Central memory CD8-positive, alpha-beta T cell (primary cell): ENCODE results near the gene SDCCAG8.
"Not testable (repeated sequence)": the region's sequence is repeated elsewhere in the genome, so short reads cannot be mapped to it uniquely, and the experiment has no call there.

ENCODE experiments used
- ATAC-seq: fragments of 150-1000 bp; cut with Tn5 transposase; replicated peaks from 2 replicates; pipeline ENCODE4 v1.10.0; 2022; ENCODE audit warnings: mild to moderate bottlenecking, moderate FRiP score, moderate number of reproducible peaks; ENCODE audit not compliant: poor library complexity, severe bottlenecking; ENCODE audit errors: extremely low read depth
- DNase-seq, 2 donors: peaks; one replicate each; pipeline ENCODE4 v3.0.0; 2021; ENCODE audit warnings: low spot score in 2 of 2
- H3K27ac Mint-ChIP-seq: one replicate; pipeline ENCODE4 v1.8.0; 2022; ENCODE audit warnings: low read depth, mild to moderate bottlenecking, moderate library complexity, mixed read lengths
- H3K27me3 Mint-ChIP-seq: one replicate; pipeline ENCODE4 v1.8.0; 2022; ENCODE audit warnings: mixed read lengths
- H3K36me3 Mint-ChIP-seq: one replicate; pipeline ENCODE4 v1.8.0; 2022; ENCODE audit warnings: mild to moderate bottlenecking, moderate library complexity, mixed read lengths; ENCODE audit not compliant: insufficient read depth
- H3K4me1 Mint-ChIP-seq: one replicate; pipeline ENCODE4 v1.8.0; 2022; ENCODE audit warnings: mixed read lengths
- H3K4me3 Mint-ChIP-seq: one replicate; pipeline ENCODE4 v1.8.0; 2022; ENCODE audit warnings: mild to moderate bottlenecking, moderate library complexity, mixed read lengths
- H3K9me3 Mint-ChIP-seq: one replicate; pipeline ENCODE4 v1.8.0; 2022; ENCODE audit warnings: mixed read lengths

The SDCCAG8 gene

GRCh38 chr1:243325305-243325890 lies 69.6 kb downstream of the SDCCAG8 start:
- no peaks in the 10 kb centered on the region for H3K9me3 Mint-ChIP-seq
- ATAC-seq (no peak), DNase-seq (no peak)
- H3K27me3 Mint-ChIP-seq, result no peaks in the 10 kb centered on the region
- no peak overlapping the region for H3K4me3 Mint-ChIP-seq
- no peak overlapping the region for H3K27ac Mint-ChIP-seq
- peaks cover under 1% of the 10 kb centered on the region for H3K36me3 Mint-ChIP-seq
- H3K4me1 Mint-ChIP-seq, result no peaks in the 10 kb centered on the region

- Mint-ChIP-seq H3K4me1 (no peaks in the 10 kb centered on the region), H3K9me3 (no peaks in the 10 kb centered on the region), H3K36me3 (peaks cover 14% of the 10 kb centered on the region), H3K27ac (no peak overlapping the region), H3K4me3 (no peak overlapping the region), H3K27me3 (no peaks in the 10 kb centered on the region)
- ATAC-seq (no peak), DNase-seq (no peak)
Measured at GRCh38 chr1:243332440-243332839, 76.6 kb downstream of the SDCCAG8 start.

GRCh38 chr1:243335292-243335691 lies 79.5 kb downstream of the SDCCAG8 start:
- Mint-ChIP-seq H3K9me3 (no peaks in the 10 kb centered on the region), H3K36me3 (peaks cover 14% of the 10 kb centered on the region), H3K4me3 (no peak overlapping the region), H3K4me1 (no peaks in the 10 kb centered on the region), H3K27me3 (no peaks in the 10 kb centered on the region), H3K27ac (no peak overlapping the region)
- DNase-seq, result no peak
- no peak for ATAC-seq

DNA sequence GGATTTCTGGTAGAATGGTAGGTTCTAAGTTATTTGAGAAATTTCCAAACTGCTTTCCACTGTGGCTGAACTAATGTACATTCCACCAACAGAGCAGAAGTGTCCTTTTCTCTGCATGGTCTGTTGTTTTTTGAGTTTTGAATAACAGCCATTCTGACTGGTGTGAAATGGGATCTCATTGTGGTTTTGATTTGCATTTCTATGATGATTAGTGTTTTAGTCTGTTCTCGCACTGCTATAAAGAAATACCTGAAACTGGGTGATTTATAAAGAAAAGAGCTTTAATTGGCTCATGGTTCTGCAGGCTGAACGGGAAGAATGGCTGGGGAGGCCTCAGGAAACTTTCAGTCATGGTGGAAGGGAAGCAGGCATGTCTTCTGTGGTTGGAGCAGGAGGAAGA lies 80.3 kb downstream of the SDCCAG8 start:
- Mint-ChIP-seq H3K36me3 (peaks cover 9% of the 10 kb centered on the region), H3K4me1 (no peaks in the 10 kb centered on the region), H3K27me3 (no peaks in the 10 kb centered on the region), H3K9me3 (no peaks in the 10 kb centered on the region), H3K4me3 (no peak overlapping the region), H3K27ac (no peak overlapping the region)
- no peak for ATAC-seq
- DNase-seq, result no peak

DNA sequence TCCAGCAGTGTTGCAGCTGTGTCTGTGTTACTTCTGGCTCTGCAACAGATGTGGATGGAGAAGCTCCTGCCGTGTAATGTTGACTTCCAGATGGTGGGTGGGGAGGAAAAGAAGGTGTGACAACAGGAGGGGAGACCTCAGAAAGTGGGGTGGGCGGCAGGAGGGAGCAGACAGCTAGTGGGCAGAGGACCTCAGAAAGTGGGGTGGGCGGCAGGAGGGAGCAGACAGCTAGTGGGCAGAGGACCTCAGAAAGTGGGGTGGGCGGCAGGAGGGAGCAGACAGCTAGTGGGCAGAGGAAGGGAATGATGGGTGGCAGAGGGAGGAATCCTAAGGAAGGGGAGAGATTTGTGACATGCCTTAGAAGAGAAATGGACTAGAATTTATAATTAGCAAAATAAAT lies 83.0 kb downstream of the SDCCAG8 start:
- H3K9me3 Mint-ChIP-seq, ATAC-seq, H3K27ac Mint-ChIP-seq, H3K36me3 Mint-ChIP-seq, H3K27me3 Mint-ChIP-seq, H3K4me3 Mint-ChIP-seq, H3K4me1 Mint-ChIP-seq, DNase-seq: not testable (repeated sequence)

GRCh38 chr1:243341074-243341473 lies 85.2 kb downstream of the SDCCAG8 start:
- Mint-ChIP-seq H3K9me3 (no peaks in the 10 kb centered on the region), H3K27me3 (no peaks in the 10 kb centered on the region), H3K27ac (no peak overlapping the region), H3K36me3 (peaks cover 8% of the 10 kb centered on the region), H3K4me1 (no peaks in the 10 kb centered on the region), H3K4me3 (no peak overlapping the region)
- no peak for DNase-seq
- ATAC-seq, result no peak

DNA sequence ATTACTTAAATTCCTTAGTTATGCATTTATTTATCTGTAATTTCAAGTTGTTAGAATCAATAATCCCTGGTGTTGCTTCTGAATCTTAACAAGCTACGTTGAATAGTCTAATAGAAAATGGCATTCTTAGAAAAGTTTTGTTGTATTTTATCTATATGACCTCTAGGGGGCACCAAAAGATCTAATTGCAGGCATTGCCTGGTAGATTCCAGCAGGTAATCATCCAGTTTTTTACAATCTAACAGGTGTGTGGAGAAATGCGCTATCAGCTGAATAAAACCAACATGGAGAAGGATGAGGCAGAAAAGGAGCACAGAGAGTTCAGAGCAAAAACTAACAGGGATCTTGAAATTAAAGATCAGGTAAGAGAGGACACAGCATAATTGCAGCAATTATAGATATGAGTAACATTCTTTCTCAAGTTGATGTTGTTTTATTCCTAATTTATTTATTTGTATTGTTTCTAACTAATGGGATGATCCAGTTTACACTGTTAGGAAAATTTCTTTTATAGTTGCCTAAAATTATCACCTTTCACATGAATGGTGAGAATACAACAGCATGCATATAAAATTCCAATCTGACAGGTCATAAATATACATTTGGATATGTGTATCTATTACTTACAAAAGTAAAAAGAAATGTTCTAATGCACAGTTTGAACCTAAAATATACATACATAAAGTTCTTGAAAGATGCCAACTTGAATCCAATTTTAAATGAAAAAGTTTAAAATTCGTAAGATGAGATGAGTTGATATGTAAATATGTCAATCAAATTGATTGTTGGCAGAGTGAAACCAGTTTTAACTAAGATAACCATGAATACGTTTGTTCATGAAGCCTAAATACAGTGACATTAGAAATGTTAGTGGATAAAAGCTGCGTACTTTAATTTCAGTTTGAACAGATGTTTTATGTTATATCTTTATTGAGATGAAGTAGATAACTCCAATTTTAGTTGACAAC lies 88.4 kb downstream of the SDCCAG8 start:
- Mint-ChIP-seq H3K36me3 (peaks cover 8% of the 10 kb centered on the region), H3K4me3 (no peak overlapping the region), H3K27ac (no peak overlapping the region), H3K9me3 (no peaks in the 10 kb centered on the region), H3K4me1 (no peaks in the 10 kb centered on the region), H3K27me3 (no peaks in the 10 kb centered on the region)
- DNase-seq, result no peak
- ATAC-seq, result no peak

DNA sequence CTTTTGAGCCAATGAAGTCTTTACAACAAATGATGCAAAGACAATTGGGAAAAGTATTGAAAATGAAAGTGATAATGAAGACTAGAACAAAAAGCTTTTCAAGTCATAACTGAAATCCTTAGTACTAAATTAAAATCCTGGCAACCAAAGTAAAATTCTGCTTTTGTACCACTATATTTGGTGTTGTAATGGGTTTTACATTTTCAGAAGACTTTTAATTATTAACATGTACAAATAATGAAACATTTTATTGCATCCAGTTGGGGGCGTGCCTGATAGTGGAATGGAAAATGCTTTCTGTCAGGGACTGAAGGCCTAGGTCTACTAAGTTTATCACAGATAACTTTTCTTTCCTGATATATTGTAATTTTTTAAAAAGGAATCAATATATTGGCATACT lies 89.4 kb downstream of the SDCCAG8 start:
- no peak for ATAC-seq
- H3K27me3 Mint-ChIP-seq, result no peaks in the 10 kb centered on the region
- H3K36me3 Mint-ChIP-seq, result peaks cover 9% of the 10 kb centered on the region
- peak overlapping the region; percentile 58 for H3K27ac Mint-ChIP-seq
- no peaks in the 10 kb centered on the region for H3K4me1 Mint-ChIP-seq
- no peak for DNase-seq
- H3K4me3 Mint-ChIP-seq, result no peak overlapping the region
- H3K9me3 Mint-ChIP-seq, result no peaks in the 10 kb centered on the region

DNA sequence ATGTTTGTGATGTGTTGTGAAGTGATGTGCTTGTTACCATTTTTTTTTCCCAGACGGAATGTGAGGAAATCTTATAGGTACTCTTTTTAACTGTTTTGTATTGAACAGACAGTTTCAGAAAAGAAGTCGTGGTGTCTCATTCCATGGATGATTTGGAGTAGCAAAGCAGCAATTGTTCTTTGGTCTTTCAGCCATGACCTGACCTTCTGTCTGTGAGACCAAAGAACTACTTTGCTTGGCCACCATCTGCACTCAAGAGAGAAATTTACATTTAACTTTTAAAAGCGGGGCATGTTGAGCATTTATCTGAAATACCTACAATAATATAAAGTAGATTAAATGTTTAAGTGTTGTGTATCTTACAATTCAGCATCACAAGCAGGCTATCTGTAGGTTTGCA lies 90.2 kb downstream of the SDCCAG8 start:
- no peak overlapping the region for H3K4me3 Mint-ChIP-seq
- DNase-seq (no peak), ATAC-seq (no peak)
- no peaks in the 10 kb centered on the region for H3K9me3 Mint-ChIP-seq
- H3K4me1 Mint-ChIP-seq, result no peaks in the 10 kb centered on the region
- H3K27ac Mint-ChIP-seq, result no peak overlapping the region
- peaks cover 9% of the 10 kb centered on the region for H3K36me3 Mint-ChIP-seq
- H3K27me3 Mint-ChIP-seq, result no peaks in the 10 kb centered on the region

GRCh38 chr1:243346468-243346867 lies 90.6 kb downstream of the SDCCAG8 start:
- H3K4me3 Mint-ChIP-seq, result no peak overlapping the region
- no peaks in the 10 kb centered on the region for H3K9me3 Mint-ChIP-seq
- H3K27ac Mint-ChIP-seq, result no peak overlapping the region
- DNase-seq, result no peak
- H3K36me3 Mint-ChIP-seq, result peaks cover 9% of the 10 kb centered on the region
- H3K4me1 Mint-ChIP-seq, result no peaks in the 10 kb centered on the region
- H3K27me3 Mint-ChIP-seq, result no peaks in the 10 kb centered on the region
- ATAC-seq, result no peak

- Mint-ChIP-seq H3K27ac (no peak overlapping the region), H3K4me3 (no peak overlapping the region), H3K9me3 (no peaks in the 10 kb centered on the region), H3K27me3 (no peaks in the 10 kb centered on the region), H3K36me3 (peaks cover 7% of the 10 kb centered on the region), H3K4me1 (no peaks in the 10 kb centered on the region)
- DNase-seq, result no peak
- no peak for ATAC-seq
Measured at GRCh38 chr1:243348331-243348730, 92.5 kb downstream of the SDCCAG8 start.

DNA sequence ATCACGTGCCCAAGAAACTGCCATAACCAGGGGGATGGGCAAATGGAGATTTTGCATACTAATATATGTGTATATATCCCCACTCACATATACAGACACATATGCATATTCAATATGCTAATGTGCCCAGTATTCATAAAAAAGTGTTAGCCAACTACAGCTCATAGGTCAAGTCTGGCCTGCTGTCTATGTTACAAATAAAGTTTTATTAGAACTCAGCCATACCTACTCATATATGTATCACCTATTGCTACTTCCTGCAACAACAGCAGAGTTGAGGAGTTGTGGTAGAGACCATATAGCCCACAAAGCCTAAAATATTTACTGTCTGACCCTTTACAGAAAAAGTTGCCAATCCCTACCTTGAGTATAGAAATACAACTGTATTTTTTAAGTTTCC lies 93.3 kb downstream of the SDCCAG8 start:
- Mint-ChIP-seq H3K27ac (no peak overlapping the region), H3K27me3 (no peaks in the 10 kb centered on the region), H3K4me3 (no peak overlapping the region), H3K4me1 (peaks cover under 1% of the 10 kb centered on the region), H3K36me3 (peaks cover 7% of the 10 kb centered on the region), H3K9me3 (no peaks in the 10 kb centered on the region)
- no peak for DNase-seq
- no peak for ATAC-seq

DNA sequence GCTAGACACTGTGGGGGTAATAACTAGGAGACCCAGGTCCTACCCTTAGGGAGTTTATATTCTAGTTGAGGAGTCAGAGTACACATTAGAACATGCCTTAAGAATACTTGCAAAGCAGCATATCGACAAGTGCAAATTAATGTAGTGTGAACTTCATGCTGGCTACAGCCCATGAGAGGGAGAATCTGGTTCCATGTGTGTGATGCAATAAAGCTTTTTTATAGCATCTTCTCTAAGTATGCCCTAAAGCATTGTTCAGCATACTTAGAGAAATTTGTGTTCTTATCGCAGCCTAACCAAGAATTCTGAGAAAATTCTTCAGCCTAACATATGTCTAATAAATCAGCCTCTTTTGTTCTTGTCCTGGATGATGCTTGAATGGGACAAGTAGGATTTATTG lies 95.5 kb downstream of the SDCCAG8 start:
- Mint-ChIP-seq H3K4me1 (peaks cover 13% of the 10 kb centered on the region), H3K9me3 (no peaks in the 10 kb centered on the region), H3K27ac (no peak overlapping the region), H3K36me3 (peaks cover 7% of the 10 kb centered on the region), H3K4me3 (no peak overlapping the region), H3K27me3 (no peaks in the 10 kb centered on the region)
- DNase-seq (no peak), ATAC-seq (no peak)
